ENCODE data around the gene CIRBP.
A peak's percentile ranks its signal among the peaks of the same experiment; 100 is the strongest.
"Not testable (repeated sequence)": the region's sequence is repeated elsewhere in the genome, so short reads cannot be mapped to it uniquely, and the experiment has no call there.

The CIRBP gene

DNA sequence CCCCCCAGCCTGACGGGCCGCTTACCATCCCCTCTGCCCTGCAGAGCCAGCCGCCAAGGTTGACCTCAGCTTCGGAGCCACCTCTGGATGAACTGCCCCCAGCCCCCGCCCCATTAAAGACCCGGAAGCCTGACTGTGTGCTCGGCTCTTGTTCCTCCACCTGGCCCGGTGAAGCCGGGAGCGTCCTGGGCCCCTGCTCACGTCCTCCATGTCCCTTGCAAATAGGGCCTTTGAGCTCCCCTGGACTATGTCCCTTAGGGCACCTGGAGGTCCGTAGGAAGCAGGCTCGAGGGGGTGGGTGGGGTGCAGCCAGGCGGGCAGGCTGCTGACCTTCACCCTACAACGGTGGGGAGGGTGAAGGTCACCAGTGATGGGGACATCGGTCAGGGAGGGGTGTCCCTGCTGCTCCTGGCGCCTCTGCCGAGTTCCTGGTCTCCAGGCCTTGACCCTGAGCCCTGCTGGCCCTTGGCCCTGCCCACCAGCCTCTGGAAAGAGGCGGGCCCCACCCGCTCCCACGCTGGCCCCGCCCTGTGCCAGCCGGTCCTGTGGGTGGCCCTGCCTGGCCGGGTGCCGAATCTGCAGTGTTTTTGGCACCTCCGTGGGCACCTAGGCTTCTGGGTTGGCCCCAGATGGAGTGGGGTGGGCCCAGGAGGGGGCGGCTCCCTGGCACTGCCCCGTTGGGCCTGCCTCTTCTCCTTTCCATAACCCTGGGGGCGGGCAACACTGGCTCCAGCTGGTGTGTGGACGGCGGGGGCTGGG is 24.3 kb upstream of the CIRBP start:
- no peak for DNase-seq

DNA sequence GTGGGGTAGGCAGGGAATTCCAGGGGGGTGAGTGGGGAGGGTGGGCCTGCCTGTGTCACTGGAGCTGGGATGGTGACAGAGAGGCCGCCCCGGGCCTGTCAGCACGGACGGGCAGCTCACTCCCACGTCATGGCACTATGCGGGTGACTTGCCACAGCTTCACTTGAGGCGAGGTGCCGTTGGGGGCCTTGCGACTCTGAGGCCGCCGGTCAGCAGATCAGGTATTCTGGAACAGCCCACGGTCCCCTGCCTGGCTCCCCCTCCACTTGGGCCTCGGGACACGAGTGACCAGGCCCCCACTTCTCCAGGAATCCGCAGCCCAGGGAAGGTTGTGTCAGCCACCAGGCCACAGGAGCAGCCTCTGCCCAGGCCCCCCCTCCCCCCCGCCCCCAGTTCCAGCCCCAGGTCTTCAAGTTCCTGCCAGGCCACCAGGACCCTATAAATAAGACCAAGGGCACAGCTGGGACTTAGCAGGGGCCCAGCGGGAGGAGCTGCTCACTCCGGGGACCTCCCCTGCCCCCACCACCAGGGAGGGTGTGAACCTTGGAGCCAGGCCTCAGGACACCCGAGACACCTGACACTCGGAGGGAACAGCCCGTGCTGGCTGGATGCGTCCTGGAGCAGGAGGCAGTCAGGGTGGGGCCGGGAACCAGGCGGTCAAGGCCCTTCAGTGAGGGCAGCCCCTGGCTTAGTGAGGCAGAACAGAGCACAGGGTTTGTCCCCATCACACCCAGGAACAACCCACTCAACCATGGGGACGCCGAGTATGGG is 23.5 kb upstream of the CIRBP start:
- DNase-seq, result no peak

DNA sequence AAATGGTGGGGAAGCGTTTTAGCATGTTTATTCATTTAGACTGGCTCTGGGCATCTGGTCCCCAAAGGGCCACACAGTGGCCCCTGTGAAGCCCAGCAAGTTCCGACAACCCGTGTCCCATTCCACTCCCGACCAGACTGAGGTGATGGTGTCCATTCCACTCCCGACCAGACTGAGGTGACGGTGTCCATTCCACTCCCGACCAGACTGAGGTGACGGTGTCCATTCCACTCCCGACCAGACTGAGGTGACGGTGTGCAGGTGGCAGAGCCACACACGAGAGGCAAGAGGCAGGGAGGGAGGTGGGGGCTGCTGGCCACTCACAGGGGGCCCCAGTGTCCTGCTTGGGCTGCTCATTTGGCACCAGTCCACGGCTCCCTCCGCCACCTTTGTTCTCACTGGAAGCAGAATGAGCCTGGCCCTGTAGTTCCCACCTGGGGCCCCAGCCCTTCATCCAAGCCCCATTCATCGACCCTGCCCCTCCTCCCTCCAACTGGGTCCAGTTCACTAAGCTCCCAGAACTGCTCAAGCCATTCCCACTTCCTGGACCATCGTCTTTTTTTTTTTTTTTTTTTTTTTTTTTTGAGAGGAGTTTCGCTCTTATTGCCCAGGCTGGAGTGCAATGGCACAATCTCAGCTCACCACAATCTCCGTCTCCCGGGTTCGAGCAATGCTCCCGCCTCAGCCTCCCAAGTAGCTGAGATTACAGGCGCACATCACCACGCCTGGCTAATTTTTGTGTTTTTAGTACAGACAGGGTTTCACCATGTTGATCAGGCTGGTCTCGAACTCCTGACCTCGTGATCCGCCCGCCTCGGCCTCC is 22.7 kb upstream of the CIRBP start:
- not testable (repeated sequence) for DNase-seq

DNA sequence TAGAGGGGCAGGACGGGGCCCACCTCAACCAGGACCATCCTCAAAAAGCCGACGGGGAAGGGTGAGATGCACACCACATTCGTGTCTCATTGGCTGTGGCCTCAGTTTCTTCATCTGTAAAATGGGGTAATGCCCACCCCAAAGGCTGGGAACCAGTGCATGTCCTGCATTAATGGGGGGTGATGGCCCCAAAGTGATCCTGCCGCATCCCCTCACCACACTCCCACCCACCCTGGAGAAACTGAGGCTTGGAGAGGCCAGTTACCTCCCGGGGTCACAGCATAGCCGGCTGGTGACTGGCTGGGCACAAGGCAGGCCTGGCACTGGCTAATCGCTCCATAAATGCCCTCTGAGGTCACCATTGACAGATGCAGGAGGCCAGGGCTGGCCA is 21.4 kb upstream of the CIRBP start:
- no peak for DNase-seq

DNA sequence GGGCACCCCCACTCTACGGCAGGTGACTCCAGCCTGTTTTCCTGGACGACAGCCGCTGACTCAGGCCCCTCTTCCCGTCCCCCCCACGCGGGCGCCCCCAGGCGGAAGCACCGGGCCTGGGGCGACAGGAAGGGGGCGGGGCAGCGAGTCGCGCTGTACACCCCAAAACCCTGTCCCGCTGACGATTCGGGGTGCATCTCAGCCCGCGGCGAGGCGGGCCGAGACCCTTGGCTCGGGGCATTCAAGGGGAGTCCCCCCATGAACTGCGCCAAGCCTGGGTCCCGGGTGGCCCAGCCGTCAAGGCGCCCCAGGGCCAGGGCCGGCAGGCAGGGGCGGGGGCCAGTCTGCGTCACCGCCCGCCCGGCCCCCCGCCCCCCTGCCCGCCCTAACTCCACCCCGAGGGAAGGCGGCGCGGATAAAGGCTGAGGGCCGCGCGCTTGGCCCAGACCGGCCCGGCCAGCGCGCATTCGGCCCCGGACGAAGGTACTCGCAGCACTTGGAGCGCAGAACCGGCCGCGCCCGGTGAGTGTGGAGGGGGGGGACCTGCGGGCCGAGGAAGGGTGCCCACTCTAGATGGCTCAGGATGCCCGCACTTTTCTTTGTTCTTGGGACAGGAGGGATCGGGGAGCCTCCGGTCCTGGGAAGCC is 20.9 kb upstream of the CIRBP start, which contains the start of gene MIDN:
MIDN (plus strand) TSS at position 445 of the 647 bp plus-strand sequence. CDS start 1,714 bp downstream, outside the sequence.
- DNase-seq, result peak; percentile 91

- peak; percentile 92 for DNase-seq
These were observed 20.3 kb upstream of the CIRBP start for GRCh38 chr19:1248786-1249297.

- DNase-seq, result peak; percentile 98
These were observed 19.7 kb upstream of the CIRBP start for GRCh38 chr19:1249298-1249989.

DNA sequence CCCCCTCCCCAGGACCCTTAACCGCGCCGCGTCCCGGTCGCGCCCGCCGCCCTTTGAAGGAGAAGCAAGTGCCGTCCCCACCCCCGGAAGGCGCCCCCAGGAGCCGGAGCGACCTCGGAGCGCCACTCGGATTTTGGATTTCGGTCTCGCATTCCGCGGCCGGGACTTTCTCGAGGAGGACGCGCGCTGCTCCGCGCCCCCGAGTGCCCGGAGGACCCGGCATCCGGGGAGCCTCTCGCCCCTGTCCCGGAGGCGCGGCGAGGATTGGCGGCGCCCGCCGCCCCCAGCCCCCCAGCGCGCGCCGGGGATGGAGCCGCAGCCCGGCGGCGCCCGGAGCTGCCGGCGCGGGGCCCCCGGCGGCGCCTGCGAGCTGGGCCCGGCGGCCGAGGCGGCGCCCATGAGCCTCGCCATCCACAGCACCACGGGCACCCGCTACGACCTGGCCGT is 19.1 kb upstream of the CIRBP start:
- no peak for DNase-seq

- peak; percentile 77 for DNase-seq
These were observed 18.5 kb upstream of the CIRBP start for GRCh38 chr19:1250437-1251260.

- DNase-seq, result peak; percentile 77
These were observed 17.6 kb upstream of the CIRBP start for GRCh38 chr19:1251330-1252220.

DNA sequence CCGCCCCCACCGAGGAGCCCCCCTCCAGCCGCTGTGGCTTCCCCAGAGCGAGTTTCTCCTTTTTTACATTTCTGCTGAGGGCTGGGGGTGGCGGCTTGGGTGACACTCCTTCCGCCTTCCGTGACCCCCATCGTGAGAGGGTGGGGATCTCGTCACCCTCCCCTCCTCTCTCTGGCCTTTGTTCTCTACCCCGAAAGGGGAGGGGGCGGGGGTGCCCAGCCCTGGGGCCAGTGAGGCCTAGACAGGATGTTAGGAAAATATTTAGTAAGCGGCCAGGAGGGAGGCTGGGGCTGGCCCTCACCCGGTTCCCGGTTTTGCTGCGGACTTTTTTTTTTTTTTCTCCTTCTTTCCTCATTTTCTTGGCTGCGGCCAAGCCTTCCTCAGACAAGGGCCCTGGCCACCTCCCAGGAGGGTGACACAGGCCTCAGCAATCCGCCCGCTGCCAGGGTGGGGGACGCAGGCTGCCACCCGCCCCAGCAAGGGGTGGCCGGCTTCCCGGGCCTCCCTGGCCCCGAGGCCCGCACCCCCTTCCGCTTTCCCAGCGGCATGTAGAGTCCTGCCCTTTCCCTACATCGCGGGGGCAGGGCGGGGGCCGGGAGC is 16.8 kb upstream of the CIRBP start:
- DNase-seq, result peak; percentile 85

- DNase-seq, result peak; percentile 87
These were observed 16.2 kb upstream of the CIRBP start for GRCh38 chr19:1252821-1253513.

- DNase-seq, result no peak
These were observed 15.5 kb upstream of the CIRBP start for GRCh38 chr19:1253514-1254080.

GRCh38 chr19:1254081-1254527 is 15.0 kb upstream of the CIRBP start:
- DNase-seq, result no peak

DNA sequence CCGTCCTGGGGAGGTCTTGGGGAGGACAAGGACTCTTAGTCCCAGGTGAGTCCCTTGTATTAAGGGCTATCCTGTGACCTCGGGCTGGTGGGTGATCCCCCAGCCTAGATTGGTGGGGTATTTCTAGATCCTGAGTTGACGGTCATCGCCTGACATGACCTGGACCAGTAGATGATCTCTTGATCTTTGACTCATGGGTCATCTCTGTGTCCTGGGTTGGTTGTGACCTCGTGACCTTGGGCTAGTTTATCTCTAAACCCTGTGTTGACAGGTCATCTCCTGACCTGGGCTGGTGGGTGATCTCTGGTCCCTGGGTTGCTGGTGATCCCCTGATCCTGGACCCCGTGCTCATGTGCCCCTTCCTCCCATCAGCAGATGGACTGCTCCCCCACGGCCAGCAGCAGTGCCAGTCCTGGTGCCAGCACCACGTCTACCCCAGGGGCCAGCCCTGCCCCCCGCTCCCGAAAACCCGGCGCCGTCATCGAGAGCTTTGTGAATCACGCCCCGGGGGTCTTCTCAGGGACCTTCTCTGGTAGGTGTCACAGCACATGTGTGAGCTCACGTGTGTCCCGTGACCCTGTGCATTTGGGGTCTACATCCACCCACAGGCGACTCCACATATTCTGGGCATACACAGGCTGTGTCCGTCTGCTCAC is 14.5 kb upstream of the CIRBP start:
- DNase-seq, result no peak

- DNase-seq, result no peak
These were observed 13.7 kb upstream of the CIRBP start for GRCh38 chr19:1255186-1256161.

All from right forelimb (tissue), 1 donor.